DMS53 (cell line): ENCODE measurements around the gene RASSF10.

Experiments
- DNase-seq: peaks from one replicate; lab custom pipeline; 2025; lab: John Stamatoyannopoulos, UW

The RASSF10 gene

GRCh38 chr11:13008625-13009475 is at the start of gene RASSF10:
TSS of gene RASSF10 (plus strand) at chr11:13009316. CDS start at chr11:13009577, 261 bp downstream.
- peak; percentile 97 for DNase-seq

GRCh38 chr11:12961615-12962014 is 47.5 kb upstream of the RASSF10 start:
- peak; percentile 35 for DNase-seq

DNA sequence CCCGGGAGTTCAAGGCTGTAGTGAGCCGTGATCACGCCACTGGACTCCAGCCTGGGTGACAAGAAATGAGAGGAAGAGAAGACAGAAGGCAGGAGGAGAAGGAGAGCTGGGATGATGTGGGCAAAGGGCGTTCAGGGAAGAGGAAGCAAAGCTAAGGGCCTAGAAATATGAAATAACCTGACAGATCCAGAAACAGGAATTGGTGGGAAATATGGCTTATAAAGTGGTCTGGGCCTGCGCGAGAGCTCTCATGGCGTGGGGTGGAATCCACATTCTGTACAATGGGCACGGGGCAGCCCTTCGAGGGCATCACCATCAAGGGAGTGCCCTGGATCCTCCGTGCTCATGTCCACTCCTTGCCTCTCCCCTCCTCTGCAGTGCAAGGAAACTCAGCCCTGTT is 46.8 kb upstream of the RASSF10 start:
- no peak for DNase-seq

DNA sequence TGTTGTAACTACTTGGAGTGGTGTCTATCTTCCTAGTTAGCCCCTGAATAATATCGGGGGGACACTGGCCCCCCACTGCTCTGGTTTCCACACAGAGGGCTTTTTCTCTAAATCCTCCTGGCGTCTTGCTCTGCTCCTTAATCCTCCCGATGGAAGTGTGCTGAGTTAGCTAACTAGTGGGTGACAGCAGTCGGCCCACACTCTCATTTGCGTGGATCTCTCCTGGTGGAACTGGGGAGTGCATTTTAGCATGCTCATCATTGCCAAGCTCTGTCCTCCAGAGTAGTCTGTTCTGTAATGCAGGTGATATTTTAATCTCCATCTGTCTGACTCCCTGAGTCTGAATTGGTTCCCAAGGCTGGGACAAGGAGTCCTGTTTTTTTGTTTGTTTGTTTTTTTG is 46.1 kb upstream of the RASSF10 start:
- no peak for DNase-seq

DNA sequence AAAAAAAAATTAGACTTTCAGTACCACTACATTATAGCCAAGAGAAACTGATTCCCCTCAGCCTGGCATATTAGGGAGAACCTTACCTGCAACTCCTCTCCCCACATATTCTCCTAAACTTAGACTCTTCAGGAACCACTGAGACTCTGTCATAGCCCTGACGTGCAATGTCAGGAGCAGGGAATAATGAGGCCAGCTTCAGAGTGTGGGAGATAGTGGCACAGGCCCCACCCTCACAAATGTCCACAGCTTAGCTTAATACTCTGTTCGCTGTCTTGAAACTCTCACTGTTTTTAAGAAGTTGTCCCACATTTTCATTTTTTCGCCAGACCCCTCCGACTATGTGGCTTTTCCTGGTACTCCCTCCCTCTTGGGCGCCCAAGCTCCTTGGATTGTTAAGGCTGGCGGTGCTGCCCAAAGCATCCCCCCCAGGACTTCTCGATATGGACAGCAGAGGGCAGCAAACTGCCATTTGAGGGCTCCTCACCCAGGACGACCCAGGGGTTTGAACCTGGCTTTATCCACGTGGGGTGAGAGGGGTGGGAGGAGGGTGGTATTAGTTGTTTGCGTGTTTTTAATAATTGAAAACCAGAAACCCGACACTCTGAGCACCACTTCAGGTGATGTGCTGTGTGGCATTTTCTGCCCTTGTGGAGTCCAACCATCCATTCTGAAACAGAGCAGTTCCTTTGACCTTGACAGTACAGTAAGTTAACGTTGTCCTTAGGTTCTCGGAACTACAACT is 45.2 kb upstream of the RASSF10 start:
- peak; percentile 85 for DNase-seq

- peak; percentile 14 for DNase-seq
These were observed 44.5 kb upstream of the RASSF10 start for GRCh38 chr11:12964650-12965049.

GRCh38 chr11:12966002-12966401 is 43.1 kb upstream of the RASSF10 start:
- no peak for DNase-seq

GRCh38 chr11:12968101-12968500 is 41.0 kb upstream of the RASSF10 start:
- no peak for DNase-seq

GRCh38 chr11:12968826-12969225 is 40.3 kb upstream of the RASSF10 start:
- no peak for DNase-seq

- no peak for DNase-seq
These were observed 37.2 kb upstream of the RASSF10 start for GRCh38 chr11:12971955-12972354.

DNA sequence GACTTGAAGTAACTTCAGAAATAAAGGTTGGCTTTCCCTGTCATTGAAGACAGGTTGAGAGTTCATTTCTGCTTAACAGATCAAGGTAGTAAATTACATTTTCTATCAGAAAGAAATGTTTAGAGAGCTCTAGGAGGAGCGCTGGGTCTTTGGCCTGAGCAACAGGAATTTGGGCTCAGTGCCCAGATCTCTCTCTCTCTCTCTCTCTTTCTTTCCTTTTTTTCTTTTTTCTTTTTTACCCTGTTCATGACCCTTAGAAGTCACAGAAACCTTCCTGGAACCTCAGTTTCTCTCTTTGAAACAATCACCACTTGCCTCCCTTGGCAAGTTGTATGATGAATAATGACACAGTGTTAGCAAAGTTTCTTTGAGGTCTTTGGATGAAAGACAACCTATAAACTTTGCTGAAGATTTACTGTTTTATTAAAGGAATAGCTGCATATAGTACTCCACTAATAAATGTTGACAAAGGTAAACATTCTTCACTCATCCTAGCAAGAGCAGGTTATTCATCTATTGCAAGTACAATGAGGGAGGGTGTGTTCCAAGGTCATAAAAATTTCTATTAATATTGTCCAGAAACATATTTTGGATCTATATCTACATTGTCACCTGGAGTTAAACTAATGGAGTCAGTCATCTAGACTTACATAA is 35.5 kb upstream of the RASSF10 start:
- DNase-seq = no peak

DNA sequence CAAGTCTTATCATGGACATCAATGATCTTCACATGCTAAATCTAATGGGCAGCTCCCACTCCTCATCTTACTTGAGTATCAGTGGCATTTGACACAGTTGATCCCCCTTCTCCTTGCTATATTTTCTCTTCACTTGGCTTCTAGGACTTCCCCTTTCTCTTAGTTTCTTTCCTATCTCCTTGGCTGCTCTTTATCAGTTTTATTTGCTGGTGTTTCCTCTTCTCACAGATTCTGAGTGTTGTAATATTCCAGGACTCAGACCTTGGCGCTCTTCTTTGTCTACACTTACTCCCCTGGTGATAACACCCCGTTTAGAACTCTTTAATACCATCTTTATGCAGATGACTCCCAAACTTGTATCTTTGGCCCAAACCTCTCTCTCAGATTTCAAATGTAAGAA is 33.9 kb upstream of the RASSF10 start:
- DNase-seq = no peak

DNA sequence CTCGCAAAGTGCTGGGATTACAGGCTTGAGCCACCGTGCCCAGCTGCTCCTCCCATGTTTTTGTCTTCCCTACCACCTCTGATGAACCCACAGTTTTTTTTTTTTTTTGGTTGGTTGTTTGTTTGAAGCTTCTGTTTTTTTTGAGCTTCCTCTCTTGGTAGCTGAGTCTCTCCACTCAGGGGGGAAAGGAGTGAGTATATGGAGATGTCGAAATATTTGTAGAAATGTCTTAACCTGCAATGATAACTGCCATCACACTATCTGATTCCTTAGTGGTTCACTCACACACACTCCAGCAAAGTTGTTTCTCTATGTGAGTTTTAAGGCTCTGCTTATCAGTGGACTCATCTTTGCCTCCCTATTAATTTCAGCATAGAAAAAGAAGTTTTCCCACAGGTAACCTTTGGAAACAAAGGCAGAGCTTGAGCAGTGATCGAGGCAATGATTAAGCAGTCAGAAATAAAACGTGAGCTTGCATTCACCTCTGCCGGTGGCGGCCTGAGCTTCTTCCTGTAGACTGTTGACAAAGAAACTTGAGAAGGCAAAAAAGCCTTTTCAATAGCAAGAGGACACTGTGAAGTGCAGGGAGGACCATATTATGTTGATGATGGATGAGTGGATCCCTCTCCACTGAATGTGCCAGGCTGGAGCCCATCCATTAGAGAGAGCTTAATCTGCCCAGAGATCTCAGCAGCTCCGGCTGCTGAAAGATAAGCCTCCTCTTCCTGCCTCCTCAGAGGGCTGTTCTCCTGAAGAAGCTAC is 29.0 kb upstream of the RASSF10 start:
- peak; percentile 98 for DNase-seq

- peak; percentile 51 for DNase-seq
These were observed 27.2 kb upstream of the RASSF10 start for GRCh38 chr11:12981676-12982522.

GRCh38 chr11:12983336-12983735 is 25.8 kb upstream of the RASSF10 start:
- DNase-seq = peak; percentile 7

DNA sequence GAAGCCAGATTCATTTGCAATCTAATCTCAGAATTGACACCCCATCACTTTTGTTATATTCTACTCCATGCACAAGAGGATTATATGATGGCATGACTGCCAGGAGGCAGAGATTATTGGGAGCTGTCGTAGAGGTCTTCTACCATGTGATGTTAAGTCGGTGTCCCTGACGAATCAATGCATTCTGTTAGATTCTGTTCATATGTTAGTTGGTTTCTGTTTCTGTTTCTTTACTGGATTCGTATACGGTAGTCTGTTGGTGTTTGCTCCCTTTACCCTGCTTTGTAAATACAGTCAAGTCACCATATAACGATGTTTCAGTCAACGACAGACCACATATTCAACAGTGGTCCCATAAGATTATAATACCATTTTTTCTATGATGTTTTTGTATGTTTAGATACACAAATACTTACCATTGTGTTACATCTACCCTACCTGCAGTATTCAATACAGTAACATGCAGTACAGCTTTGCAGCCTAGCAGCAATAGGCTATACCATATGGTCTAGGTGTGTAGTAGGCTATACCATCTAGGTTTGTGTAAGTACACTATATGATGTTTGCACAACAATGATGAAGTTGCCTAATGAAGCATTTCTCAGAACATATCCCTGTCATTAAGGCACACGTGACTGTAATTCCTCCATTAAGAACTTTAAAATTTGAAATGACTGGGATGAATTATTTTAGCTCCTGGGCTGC is 22.8 kb upstream of the RASSF10 start:
- DNase-seq = no peak

- DNase-seq = no peak
These were observed 19.5 kb upstream of the RASSF10 start for GRCh38 chr11:12989428-12990161.

DNA sequence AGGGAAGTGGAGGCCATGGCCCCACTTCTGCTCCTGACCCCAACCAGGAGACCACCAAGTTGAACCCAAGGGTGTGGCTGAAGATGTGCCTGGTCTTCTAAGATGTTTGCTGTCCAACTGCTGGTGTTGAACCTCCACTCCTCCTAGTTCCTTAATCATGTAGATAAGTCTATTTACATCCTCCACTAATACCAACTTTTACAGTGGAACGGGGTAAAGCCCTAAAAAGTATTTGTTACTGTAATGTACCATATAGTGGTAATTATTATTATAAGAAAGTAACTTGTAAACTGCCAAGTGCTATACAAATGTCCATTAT is 19.0 kb upstream of the RASSF10 start:
- DNase-seq = no peak

- no peak for DNase-seq
These were observed 17.7 kb upstream of the RASSF10 start for GRCh38 chr11:12991426-12991825.

GRCh38 chr11:12993626-12994025 is 15.5 kb upstream of the RASSF10 start:
- no peak for DNase-seq
